SK-N-MC (cell line): Measurements from ENCODE around the gene GMDS.

ENCODE experiments used
- EZH2 ChIP-seq: fragments of 200-600 bp; sonication (generic); IDR thresholded peaks from one replicate; pipeline ENCODE4 v1.6.1; 2017; ENCODE audit warnings: antibody characterized with exemption
- FOXP2 ChIP-seq: optimal IDR thresholded peaks from 2 replicates; pipeline ENCODE3; 2011; ENCODE audit warnings: mild to moderate bottlenecking, moderate library complexity; ENCODE audit not compliant: insufficient read depth; ENCODE audit errors: extremely low read length, control extremely low read depth
- POLR2AphosphoS5 ChIP-seq: IDR thresholded peaks from 2 replicates; pipeline ENCODE4 v1.6.1; 2012; ENCODE audit warnings: mild to moderate bottlenecking, low read depth, low read length, borderline replicate concordance

- TF ChIP-seq POLR2AphosphoS5 = no peak
- no peak for TF ChIP-seq EZH2
- no peak for TF ChIP-seq FOXP2
Measured at GRCh38 chr6:1966713-1967112, 278.7 kb downstream of the GMDS start.
